ENCODE measurements around the gene ATP10D. TPM values are rescaled to one million over a fixed set of nuclear protein-coding genes. Genes with fewer than 3 reads are reported as not detected.

The ATP10D gene
- total RNA-seq, 2 experiments from 2014 or later = 4.1 to 4.7 TPM

- H3K4me1 Mint-ChIP-seq (ENCODE audit: low read depth) = peaks cover 31% of the 10 kb centered on the region
- no peaks in the 10 kb centered on the region for H3K9me3 Mint-ChIP-seq
- DNase-seq = peak; percentile 99
- H3K36me3 Mint-ChIP-seq (ENCODE audit: low read depth) = peaks cover 4% of the 10 kb centered on the region
- peak within 1 kb of the TSS; percentile 86 for H3K4me3 Mint-ChIP-seq
- POLR2A ChIA-PET = interaction anchor here (1.0 to 2.2 kb wide), 3 partner anchors 8 to 21 kb away, joined by 3 to 10 read pairs (median 3); partner anchors contain the start of gene ATP10D
- peak; percentile 39 for TF ChIP-seq CTCF (IDR thresholded peaks at IDR 0.05)
- intact Hi-C loops (cut with micrococcal nuclease) = no loop called here
- CTCF ChIA-PET = interaction anchor here (0.7 to 2.4 kb wide), 8 partner anchors 9 to 104 kb away, joined by 3 to 16 read pairs (median 5); partner anchors contain the start of gene ATP10D
- H3K27ac Mint-ChIP-seq = peak within 1 kb of the TSS; percentile 76
- no peaks in the 10 kb centered on the region for H3K27me3 Mint-ChIP-seq
- ATAC-seq = peak; percentile 98
Measured at GRCh38 chr4:47463235-47463956, 21.7 kb upstream of the ATP10D start, which contains the start of gene COMMD8. COMMD8 (minus strand) TSS chr4:47463702; CDS start chr4:47463651, 51 bp downstream.

GRCh38 chr4:47465004-47465403 lies 20.1 kb upstream of the ATP10D start:
- ATAC-seq (no peak), DNase-seq (no peak)
- ChIA-PET POLR2A (no interaction called here), CTCF (no interaction called here)
- Mint-ChIP-seq H3K4me3 (no peak overlapping the region), H3K4me1 (ENCODE audit: low read depth) (peaks cover 26% of the 10 kb centered on the region), H3K27me3 (peaks cover 2% of the 10 kb centered on the region), H3K36me3 (ENCODE audit: low read depth) (no peaks in the 10 kb centered on the region), H3K9me3 (no peaks in the 10 kb centered on the region), H3K27ac (no peak overlapping the region)
- TF ChIP-seq CTCF (IDR thresholded peaks at IDR 0.05) = no peak
- intact Hi-C loops (cut with micrococcal nuclease) = no loop called here

- H3K27me3 Mint-ChIP-seq = peaks cover 2% of the 10 kb centered on the region
- H3K9me3 Mint-ChIP-seq = no peaks in the 10 kb centered on the region
- intact Hi-C loops (cut with micrococcal nuclease) = no loop called here
- TF ChIP-seq CTCF (IDR thresholded peaks at IDR 0.05) = no peak
- no peak for DNase-seq
- no peak overlapping the region for H3K27ac Mint-ChIP-seq
- no peak for ATAC-seq
- no peaks in the 10 kb centered on the region for H3K36me3 Mint-ChIP-seq (ENCODE audit: low read depth)
- POLR2A ChIA-PET = interaction anchor here (1.0 kb wide), 1 partner anchor 11 kb away, joined by 3 read pairs; no protein-coding TSS in a partner anchor
- H3K4me1 Mint-ChIP-seq (ENCODE audit: low read depth) = peaks cover 19% of the 10 kb centered on the region
- no peak overlapping the region for H3K4me3 Mint-ChIP-seq
- CTCF ChIA-PET = interaction anchor here (1.2 kb wide), 1 partner anchor 17 kb away, joined by 3 read pairs; no protein-coding TSS in a partner anchor
Measured at GRCh38 chr4:47466056-47466785, 18.9 kb upstream of the ATP10D start.

GRCh38 chr4:47468706-47469365 lies 16.2 kb upstream of the ATP10D start:
- Mint-ChIP-seq H3K4me1 (ENCODE audit: low read depth) (peaks cover 1% of the 10 kb centered on the region), H3K36me3 (ENCODE audit: low read depth) (no peaks in the 10 kb centered on the region), H3K27ac (no peak overlapping the region), H3K4me3 (no peak overlapping the region), H3K27me3 (peaks cover 2% of the 10 kb centered on the region), H3K9me3 (no peaks in the 10 kb centered on the region)
- CTCF ChIA-PET = interaction anchor here (1.0 to 1.5 kb wide), 3 partner anchors 15 to 95 kb away, joined by 3 to 5 read pairs (median 4); partner anchors contain the start of gene ATP10D
- DNase-seq (no peak), ATAC-seq (no peak)
- intact Hi-C loops (cut with micrococcal nuclease) = no loop called here
- TF ChIP-seq CTCF (IDR thresholded peaks at IDR 0.05) = no peak
- POLR2A ChIA-PET = no interaction called here

All from activated CD8-positive, alpha-beta T cell treated with anti-CD3 and anti-CD28 coated beads for 36 hours (primary cell).